Renal cortical epithelial cell (primary cell): Measurements from ENCODE around the gene C16orf87. TPM values are rescaled to one million over a fixed set of nuclear protein-coding genes. Genes with fewer than 3 reads are reported as not detected.

Source experiments
- DNase-seq: peaks from one replicate; pipeline ENCODE4 v3.0.0-alpha.2; 2011; ENCODE audit warnings: low read depth
- total RNA-seq: library from RNA; depleted of rRNA; stranded (reverse); fragments of >200 nt; gene quantifications from 2 replicates; pipeline ENCODE4 v1.2.3, GENCODE V29; 2014

The C16orf87 gene
- total RNA-seq, 1 donor from 2014 or later, result 13.5 TPM

DNA sequence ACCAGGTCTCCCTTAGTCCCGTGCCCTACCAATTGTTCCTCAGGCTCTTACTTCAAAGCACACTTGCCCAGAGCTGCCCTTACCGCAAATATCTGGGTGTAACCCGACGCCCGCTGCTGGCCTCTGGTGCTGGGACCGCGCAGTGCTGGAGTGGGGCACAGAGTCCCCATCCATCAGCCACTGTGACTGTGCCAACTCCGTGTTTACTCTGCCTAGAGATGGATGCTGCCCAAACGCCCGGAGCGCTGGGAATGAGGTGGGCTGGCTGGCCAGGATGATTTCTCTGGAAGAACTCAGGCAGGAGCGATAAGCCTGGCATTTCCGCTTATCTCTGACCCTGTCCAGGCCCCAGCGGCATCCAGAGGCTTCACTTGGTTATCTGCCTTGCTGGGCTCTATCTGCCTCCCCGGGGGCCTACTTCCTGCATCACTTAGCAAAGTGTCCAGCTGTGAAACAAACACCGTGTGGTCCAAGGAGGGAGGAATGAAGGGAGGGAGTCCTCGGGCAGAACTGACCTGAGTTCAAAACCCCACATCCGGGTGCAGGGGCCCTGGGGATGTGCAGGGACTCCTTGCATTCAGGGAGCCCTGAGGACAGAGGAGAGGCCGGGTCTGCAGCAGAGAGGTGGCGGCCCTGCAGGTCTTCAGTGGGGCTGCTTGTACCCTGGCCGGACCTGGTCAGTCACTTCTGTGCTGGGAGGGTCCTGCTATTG lies 73.5 kb downstream of the C16orf87 start:
- no peak for DNase-seq

DNA sequence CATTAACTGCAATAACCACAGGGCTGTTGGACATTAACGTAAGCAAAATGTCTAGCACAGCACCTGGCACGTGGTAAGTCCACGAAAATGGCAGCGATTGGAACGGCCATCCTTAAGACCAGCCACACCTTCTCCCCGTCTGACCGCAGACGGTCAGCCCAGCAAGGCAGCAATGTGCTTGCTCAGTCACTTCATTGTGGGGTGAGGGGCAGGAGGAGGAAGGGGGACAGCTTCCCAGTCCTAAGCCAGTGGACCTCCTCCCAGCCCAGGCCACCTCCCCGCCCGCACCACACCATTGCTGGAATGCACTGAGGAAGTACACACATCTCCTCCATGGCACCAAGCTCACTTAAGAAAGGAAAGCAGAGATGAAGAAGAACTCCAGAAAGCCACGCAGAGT lies 74.2 kb downstream of the C16orf87 start:
- DNase-seq, result no peak

DNA sequence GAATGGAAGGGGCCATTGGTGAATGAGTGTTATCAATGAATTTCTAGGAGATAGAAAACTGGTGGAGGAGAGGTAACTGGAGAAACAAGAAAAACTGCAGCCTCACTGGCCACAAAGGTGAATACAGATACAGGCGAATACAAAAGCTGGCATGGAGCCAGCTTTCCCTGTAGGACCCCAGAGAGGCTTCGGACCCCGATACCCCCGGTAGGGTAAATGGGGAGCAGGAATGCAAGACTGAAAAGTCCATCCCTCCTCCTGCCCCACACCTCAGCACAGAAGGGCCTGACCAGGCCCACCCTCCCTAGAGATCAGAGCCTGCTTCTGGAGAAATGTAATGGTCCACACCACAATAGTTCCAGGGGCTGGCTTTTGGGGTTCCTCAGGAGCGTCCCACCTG lies 78.0 kb downstream of the C16orf87 start:
- no peak for DNase-seq

DNA sequence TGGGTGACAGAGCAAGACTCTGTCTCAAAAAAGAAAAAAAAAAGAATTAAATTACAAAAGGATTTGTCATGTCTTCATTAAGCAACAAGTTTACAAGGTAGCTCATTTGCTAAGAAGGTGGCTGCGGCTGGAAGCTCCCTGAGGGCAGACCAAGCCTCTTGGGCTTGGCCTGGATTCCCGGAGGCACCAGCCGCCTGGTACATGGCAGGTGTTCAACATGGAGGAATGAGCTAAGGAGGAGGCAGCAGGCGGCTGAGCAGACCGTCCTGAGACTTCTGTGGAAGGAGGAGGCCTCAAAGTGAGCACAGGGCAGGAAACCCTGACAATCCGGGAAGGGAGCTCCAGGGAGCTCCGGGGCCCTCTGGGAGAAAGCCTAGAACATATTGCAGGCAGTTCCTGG lies 79.6 kb downstream of the C16orf87 start:
- no peak for DNase-seq

DNA sequence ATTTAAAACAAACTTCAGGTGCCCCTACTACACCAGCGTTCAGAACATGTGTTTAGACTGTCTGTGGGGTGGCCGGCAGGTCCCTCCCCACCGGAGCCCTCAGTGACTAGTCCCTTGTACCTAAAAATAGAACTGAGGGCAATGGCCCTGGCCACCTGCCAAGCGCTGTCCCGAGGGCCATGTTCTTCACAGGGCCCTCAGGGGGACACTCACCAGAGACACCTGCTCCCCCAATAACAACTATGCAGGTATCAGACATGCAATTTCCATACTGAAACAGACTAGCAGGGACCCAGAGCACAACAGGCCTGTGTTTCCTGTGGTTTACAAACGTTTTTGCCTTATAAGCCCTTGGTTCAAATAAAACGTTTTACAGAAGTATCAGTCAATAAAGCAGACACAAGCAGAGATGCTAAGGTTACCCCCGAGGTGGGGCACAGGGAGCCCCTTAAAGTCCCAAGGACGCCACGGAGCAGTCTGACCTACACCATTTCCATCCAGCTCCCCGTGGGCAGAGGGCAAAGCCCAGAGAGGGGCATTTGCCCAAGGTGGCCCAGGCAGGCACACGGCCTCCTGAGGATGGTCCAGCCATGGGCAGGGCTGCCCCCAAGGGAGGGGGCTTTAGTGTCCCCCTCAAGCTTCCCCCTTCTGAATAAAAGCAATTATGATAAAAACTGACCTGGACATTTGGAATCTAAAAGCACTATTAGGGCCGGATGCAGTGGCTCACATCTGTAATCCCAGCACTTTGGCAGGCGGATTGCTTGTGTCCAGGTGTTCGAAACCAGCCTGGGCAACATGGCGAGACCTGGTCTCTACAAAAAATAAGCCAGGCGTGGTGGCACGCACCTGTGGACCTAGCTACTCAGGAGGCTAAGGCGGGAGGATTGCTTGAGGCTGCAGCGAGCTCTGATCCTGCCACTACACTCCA lies 81.9 kb downstream of the C16orf87 start:
- no peak for DNase-seq

DNA sequence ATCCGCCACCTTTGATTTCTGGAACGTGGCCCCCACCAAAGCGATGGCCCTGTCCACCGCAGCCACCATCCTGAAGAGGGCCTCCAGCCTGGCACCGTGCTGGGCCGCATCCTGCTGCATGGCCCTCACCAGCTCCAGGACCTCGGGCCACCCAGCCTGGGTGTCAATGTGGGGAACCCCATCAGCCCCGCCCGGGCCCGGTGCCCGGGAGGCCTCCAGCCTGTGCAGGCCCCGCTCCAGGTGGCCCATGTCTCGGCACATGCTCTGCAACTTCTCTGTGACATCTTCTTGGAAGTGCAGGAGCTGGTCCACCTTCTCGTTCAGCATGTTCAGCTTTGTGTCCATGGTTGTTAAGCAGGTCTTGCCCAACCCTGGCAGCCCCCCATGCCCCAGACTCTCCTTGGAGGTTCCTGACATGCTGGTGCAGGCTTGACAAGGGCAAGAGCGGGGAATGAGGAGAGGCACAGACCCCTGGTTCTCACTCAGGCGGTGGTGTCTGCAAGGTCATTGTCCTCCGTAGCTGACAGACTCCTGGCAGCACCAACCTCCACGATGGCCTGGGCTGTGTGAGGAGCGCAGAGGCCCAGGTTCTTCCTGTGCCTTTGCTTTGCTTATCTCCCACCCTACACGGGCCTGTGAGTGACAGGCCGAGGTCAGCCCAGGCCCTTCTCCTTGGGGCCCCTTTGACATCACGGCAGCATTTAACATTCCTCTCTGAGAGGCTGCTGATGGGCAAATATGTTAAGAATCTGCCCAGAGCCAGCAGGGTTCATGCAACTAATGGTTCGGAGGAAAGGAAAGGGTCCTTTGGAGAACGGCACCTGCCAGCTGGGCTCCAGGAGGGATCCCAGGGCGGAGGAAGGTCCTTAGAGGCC lies 83.0 kb downstream of the C16orf87 start, which contains the start of gene MYLK3:
Gene MYLK3 (minus strand): TSS at position 568 of the 875 bp plus-strand sequence. CDS start 151 bp downstream, at position 417.
- no peak for DNase-seq

DNA sequence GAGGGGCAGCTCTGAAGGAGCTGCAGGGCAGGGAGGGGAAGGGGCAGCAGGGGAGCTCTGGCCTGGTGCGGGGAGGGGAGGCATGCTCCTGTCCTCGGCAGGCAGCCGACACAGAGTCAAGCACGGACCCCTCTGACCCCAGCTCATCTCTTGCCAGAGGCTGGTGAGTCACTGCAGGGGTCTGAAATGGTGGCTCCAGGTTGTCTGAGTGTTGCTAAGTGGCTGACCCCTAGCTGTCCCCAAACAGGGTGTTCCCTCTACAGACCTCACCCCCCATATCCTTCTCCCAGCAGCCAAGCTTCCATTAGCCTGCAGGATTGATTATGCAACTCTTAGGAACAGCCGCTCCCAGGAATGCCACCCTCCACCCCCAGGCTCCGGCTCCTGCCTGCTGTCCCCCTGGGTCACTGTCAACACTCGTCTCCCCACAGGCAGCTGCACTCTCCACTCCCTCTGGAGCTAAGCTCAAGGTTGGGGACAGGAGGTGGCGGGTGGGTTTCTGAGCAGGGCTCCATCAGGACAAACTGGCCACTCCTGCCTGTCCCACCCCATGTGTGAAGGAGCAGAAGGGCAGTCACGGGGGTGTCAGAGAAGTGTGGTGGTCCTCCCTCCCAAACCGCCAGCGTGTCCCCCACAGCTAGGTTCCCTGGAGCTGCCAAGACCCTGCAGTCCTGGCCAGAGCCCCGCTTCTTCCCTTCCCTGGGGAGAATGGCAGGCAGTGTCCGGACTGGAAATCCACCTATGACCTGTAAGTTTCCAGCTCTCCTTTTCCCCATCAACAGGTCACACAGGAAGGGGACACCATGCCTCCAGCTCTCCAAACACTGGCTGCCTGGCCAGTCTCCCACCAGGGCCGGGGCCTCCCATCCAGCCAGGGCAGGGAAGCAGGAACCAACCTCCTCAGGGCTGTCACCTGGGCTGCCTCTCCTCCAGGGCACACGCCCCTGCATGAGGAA lies 83.9 kb downstream of the C16orf87 start:
- no peak for DNase-seq

Other genes starting within 250 kb of the C16orf87 start
- gene SHCBP1, start 209.8 kb downstream of the C16orf87 start, total RNA-seq, result 0.85 and 8.7 TPM in 2 replicates
- 195 and 215 TPM in 2 replicates for gene VPS35, start 142.0 kb downstream of the C16orf87 start, total RNA-seq
- 2.4 and 8.3 TPM in 2 replicates for gene ORC6, start 141.5 kb downstream of the C16orf87 start, total RNA-seq
- gene MYLK3, start 82.8 kb downstream of the C16orf87 start, total RNA-seq, result 0.50 TPM in 1 of 2 replicates, not detected in the other
- gene GPT2, start 53.2 kb upstream of the C16orf87 start, total RNA-seq, result 25.7 and 36.3 TPM in 2 replicates
- 95.7 and 136 TPM in 2 replicates for gene DNAJA2, start 142.5 kb upstream of the C16orf87 start, total RNA-seq